ENCODE data around the gene HTD2.
"Not testable (repeated sequence)": the region's sequence is repeated elsewhere in the genome, so short reads cannot be mapped to it uniquely, and the experiment has no call there.

The HTD2 gene

DNA sequence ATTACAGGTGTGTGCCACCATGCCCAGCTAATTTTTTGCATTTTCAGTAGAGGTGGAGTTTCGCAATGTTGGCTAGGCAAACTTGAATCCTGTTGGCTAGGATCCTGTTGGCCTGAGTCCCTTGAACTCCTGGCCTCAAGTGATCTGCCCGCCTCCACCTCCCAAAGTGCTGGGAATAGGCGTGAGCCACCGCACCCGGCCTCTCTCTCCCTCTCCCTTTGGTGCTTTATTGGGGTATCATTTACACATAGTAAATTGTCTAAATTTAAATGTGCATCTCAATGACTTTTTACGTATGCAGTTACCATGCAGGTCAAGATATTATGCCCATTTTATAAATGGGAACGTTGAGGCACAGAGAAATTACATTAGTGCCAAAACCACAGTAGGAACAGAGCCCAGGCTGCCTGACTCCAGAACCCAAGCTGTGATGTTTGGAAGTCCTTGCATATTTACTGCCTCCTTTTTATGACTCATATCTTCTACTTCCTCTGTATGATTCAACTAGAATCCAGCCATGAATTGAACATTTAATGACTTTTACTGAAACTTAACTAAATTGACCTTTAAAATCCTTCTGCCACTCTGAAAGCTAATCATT is 34.3 kb upstream of the HTD2 start:
- no peak overlapping the region for H3K4me3 ChIP-seq (ENCODE audit: insufficient read depth, low read depth, low read length)
- no peaks in the 10 kb centered on the region for H3K27me3 ChIP-seq (ENCODE audit: control insufficient read depth, insufficient read depth, low read length, poor library complexity, severe bottlenecking)
- no peaks in the 10 kb centered on the region for H3K36me3 ChIP-seq (ENCODE audit: control insufficient read depth, insufficient read depth, low read length)
- H3K27ac ChIP-seq (ENCODE audit: insufficient read depth, low read depth, low read length, poor library complexity, severe bottlenecking): no peak overlapping the region
- no peaks in the 10 kb centered on the region for H3K9me3 ChIP-seq (ENCODE audit: control insufficient read depth, low read length)
- WGBS, 2 experiments: 95 to 96% methylated on average over 7 of the region's 7 CpGs
- H3K4me1 ChIP-seq (ENCODE audit: control insufficient read depth, insufficient read depth, low read length): no peaks in the 10 kb centered on the region

DNA sequence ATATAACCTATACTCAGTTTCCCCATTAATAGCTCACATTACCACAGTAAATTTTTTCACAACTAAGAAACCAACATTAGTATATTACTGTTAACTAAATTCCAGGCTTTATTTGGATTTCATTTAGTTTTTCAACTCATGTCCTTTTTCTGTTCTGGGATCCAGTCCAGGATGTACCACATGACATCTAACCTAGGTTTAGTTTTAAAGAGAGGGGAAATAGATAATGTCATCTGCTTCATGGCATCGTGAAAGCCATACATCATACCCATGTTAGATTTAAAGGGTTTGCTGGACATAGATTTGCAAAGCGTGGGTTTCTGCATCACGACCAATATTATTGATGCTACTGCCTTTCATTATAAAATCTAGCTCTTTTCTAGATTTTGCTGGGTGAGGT is 33.4 kb upstream of the HTD2 start:
- no peaks in the 10 kb centered on the region for H3K9me3 ChIP-seq (ENCODE audit: control insufficient read depth, low read length)
- H3K36me3 ChIP-seq (ENCODE audit: control insufficient read depth, insufficient read depth, low read length): no peaks in the 10 kb centered on the region
- no peaks in the 10 kb centered on the region for H3K4me1 ChIP-seq (ENCODE audit: control insufficient read depth, insufficient read depth, low read length)
- H3K27ac ChIP-seq (ENCODE audit: insufficient read depth, low read depth, low read length, poor library complexity, severe bottlenecking): no peak overlapping the region
- no peaks in the 10 kb centered on the region for H3K27me3 ChIP-seq (ENCODE audit: control insufficient read depth, insufficient read depth, low read length, poor library complexity, severe bottlenecking)
- WGBS, 2 experiments: 85 to 93% methylated on average over 3 of the region's 3 CpGs
- H3K4me3 ChIP-seq (ENCODE audit: insufficient read depth, low read depth, low read length): no peak overlapping the region

DNA sequence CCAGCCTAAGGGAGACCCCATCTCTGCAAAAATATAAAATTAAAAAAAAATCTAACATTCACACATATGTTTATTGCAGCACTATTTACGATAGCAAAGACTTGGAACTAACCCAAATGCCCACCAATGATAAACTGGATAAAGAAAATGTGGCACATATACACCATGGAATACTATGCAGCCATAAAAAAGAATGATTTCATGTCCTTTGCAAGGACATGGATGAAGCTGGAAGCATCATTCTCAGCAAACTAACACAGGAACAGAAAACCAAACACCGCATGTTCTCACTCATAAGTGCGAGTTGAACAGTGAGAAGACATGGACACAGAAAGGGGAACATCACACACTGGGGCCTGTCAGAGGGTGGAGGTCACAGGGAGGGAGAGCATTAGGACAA is 33.0 kb upstream of the HTD2 start:
- not testable (repeated sequence) for H3K4me3 ChIP-seq (ENCODE audit: insufficient read depth, low read depth, low read length); H3K27me3 ChIP-seq (ENCODE audit: control insufficient read depth, insufficient read depth, low read length, poor library complexity, severe bottlenecking); H3K36me3 ChIP-seq (ENCODE audit: control insufficient read depth, insufficient read depth, low read length); H3K27ac ChIP-seq (ENCODE audit: insufficient read depth, low read depth, low read length, poor library complexity, severe bottlenecking); H3K9me3 ChIP-seq (ENCODE audit: control insufficient read depth, low read length); H3K4me1 ChIP-seq (ENCODE audit: control insufficient read depth, insufficient read depth, low read length)
- WGBS, 2 experiments: 94 to 96% methylated on average over 3 of the region's 3 CpGs

DNA sequence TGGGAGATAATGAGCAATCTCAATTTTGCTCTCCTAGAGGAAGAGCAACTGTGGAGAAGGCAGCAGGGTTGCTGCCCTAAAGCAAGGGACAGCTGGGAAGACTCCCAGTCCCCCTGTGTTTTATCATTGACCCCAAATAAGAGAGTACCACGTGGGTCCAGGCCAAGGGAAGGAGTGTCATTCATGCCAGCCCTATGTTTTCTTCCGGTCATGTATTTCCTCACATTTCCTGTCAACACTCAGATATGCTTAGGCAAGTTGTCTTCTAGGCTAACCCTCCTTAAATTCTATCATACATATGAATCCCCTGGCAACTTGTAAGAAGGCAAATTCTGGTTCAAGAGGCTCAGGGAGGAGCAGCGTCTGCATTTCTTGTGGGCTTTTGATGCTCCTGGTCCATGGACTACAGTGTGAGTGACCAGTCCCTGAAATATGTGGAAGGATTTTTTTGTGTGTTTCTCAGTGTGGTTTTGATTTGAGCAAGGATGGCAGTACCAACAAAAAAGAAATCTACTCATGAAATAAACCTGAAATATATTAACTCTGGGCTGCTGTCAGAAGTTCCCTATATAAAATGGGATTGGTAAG is 32.2 kb upstream of the HTD2 start:
- Histone ChIP-seq H3K36me3 (ENCODE audit: control insufficient read depth, insufficient read depth, low read length) (no peaks in the 10 kb centered on the region), H3K27me3 (ENCODE audit: control insufficient read depth, insufficient read depth, low read length, poor library complexity, severe bottlenecking) (no peaks in the 10 kb centered on the region), H3K4me1 (ENCODE audit: control insufficient read depth, insufficient read depth, low read length) (no peaks in the 10 kb centered on the region), H3K9me3 (ENCODE audit: control insufficient read depth, low read length) (no peaks in the 10 kb centered on the region), H3K27ac (ENCODE audit: insufficient read depth, low read depth, low read length, poor library complexity, severe bottlenecking) (no peak overlapping the region), H3K4me3 (ENCODE audit: insufficient read depth, low read depth, low read length) (no peak overlapping the region)
- 84 to 85% methylated on average over 3 of the region's 3 CpGs for WGBS, 2 experiments

DNA sequence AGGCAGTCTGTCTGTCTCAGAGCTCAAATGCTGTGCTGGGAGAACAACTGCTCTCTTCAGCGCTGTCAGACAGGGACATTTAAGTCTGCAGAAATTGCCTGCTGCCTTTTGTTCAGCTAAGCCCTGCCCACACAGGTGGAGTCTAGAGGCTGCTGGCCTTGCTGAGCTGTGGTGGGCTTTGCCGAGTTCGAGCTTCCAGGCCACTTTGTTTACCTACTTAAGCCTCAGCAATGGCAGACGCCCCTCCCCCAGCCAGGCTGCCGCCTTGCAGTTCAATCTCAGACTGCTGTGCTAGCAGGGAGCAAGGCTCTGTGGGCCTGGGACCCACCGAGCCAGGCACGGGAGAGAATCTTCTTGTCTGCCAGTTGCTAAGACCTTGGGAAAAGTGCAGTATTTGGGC is 25.3 kb upstream of the HTD2 start:
- Histone ChIP-seq H3K36me3 (ENCODE audit: control insufficient read depth, insufficient read depth, low read length) (no peaks in the 10 kb centered on the region), H3K27me3 (ENCODE audit: control insufficient read depth, insufficient read depth, low read length, poor library complexity, severe bottlenecking) (no peaks in the 10 kb centered on the region), H3K9me3 (ENCODE audit: control insufficient read depth, low read length) (no peaks in the 10 kb centered on the region), H3K27ac (ENCODE audit: insufficient read depth, low read depth, low read length, poor library complexity, severe bottlenecking) (no peak overlapping the region), H3K4me1 (ENCODE audit: control insufficient read depth, insufficient read depth, low read length) (no peaks in the 10 kb centered on the region), H3K4me3 (ENCODE audit: insufficient read depth, low read depth, low read length) (no peak overlapping the region)
- 77 to 78% methylated on average over 7 of the region's 7 CpGs for WGBS, 2 experiments

DNA sequence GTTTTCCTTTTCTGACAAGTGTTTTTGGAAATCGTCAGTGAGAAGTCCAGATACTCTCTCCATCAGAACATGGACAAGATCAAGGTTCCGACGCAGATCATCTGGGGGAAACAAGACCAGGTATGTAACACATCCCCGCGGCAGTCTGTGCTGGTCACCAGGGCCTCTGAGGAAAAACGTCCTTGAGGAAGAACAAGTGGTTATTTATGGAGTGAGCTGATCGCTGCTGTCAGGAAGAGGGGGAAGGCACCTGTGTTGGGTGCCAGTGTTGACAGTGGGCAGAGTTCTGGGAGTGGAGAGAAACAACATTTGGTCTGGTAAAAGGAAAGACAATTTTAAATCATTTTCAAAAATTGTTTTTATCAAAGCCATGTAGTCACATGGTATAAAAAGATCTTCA is 21.0 kb upstream of the HTD2 start:
- WGBS, 2 experiments: 95 to 96% methylated on average over 7 of the region's 7 CpGs
- no peaks in the 10 kb centered on the region for H3K27me3 ChIP-seq (ENCODE audit: control insufficient read depth, insufficient read depth, low read length, poor library complexity, severe bottlenecking)
- H3K4me1 ChIP-seq (ENCODE audit: control insufficient read depth, insufficient read depth, low read length): no peaks in the 10 kb centered on the region
- H3K4me3 ChIP-seq (ENCODE audit: insufficient read depth, low read depth, low read length): no peak overlapping the region
- no peaks in the 10 kb centered on the region for H3K9me3 ChIP-seq (ENCODE audit: control insufficient read depth, low read length)
- no peak overlapping the region for H3K27ac ChIP-seq (ENCODE audit: insufficient read depth, low read depth, low read length, poor library complexity, severe bottlenecking)
- no peaks in the 10 kb centered on the region for H3K36me3 ChIP-seq (ENCODE audit: control insufficient read depth, insufficient read depth, low read length)

DNA sequence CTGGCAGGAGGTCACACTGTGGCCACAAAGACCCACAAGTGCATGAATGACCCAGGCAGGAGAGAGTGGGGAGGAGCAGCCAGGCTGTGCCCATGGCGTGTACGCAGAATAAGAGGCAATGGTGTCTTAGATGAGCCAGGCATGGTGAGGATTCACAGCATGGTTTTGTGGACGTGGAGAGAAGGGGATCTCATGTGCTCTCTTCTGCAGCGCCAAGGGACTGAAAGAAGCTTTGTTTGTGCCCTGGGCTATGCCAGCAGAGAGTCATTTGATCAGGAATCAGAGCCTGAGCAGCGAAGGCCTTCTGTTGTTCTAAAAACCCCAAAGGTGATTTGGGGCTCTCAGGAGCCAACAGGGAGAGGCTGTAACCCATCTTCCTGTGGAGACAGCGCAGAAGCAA is 19.0 kb upstream of the HTD2 start:
- no peak overlapping the region for H3K27ac ChIP-seq (ENCODE audit: insufficient read depth, low read depth, low read length, poor library complexity, severe bottlenecking)
- no peaks in the 10 kb centered on the region for H3K4me1 ChIP-seq (ENCODE audit: control insufficient read depth, insufficient read depth, low read length)
- H3K9me3 ChIP-seq (ENCODE audit: control insufficient read depth, low read length): no peaks in the 10 kb centered on the region
- H3K27me3 ChIP-seq (ENCODE audit: control insufficient read depth, insufficient read depth, low read length, poor library complexity, severe bottlenecking): no peaks in the 10 kb centered on the region
- H3K4me3 ChIP-seq (ENCODE audit: insufficient read depth, low read depth, low read length): no peak overlapping the region
- WGBS, 2 experiments: 94 to 95% methylated on average over 6 of the region's 6 CpGs
- H3K36me3 ChIP-seq (ENCODE audit: control insufficient read depth, insufficient read depth, low read length): no peaks in the 10 kb centered on the region

DNA sequence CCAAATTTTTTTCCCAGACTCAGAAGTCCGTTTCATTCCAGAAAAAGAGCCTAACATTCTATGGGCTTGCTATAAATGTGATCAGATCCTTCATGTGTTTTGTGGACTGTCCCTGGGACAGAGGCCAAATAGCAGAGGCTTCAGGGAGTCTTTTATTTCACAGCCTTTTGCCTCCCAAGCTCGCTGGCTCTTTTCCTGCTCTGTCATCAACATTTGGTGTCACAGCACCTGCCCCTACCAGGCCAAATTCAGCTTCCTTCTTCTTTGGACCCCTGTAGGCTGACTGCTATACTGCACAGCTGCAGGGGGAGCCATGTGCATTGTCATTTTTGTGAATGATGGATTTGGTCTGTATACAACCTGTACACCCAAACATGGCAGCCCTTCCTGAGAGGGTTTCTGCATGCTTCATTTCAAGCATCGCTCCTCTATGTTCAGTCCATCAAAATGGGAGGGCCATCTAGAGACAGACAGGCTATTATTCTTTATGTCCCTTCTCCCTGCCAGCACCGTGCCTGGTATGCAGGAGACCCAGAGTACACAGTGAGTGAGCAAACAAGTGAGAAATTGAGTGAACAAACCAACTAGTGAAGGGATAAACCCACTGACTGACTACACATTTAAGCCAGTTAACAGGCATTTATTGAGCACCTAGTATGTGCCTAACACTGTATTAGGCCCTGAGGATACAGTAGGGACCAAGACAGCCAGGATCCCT is 18.1 kb upstream of the HTD2 start:
- H3K4me3 ChIP-seq (ENCODE audit: insufficient read depth, low read depth, low read length): no peak overlapping the region
- H3K4me1 ChIP-seq (ENCODE audit: control insufficient read depth, insufficient read depth, low read length): no peaks in the 10 kb centered on the region
- no peaks in the 10 kb centered on the region for H3K9me3 ChIP-seq (ENCODE audit: control insufficient read depth, low read length)
- no peaks in the 10 kb centered on the region for H3K27me3 ChIP-seq (ENCODE audit: control insufficient read depth, insufficient read depth, low read length, poor library complexity, severe bottlenecking)
- 88 to 93% methylated on average over 4 of the region's 4 CpGs for WGBS, 2 experiments
- no peaks in the 10 kb centered on the region for H3K36me3 ChIP-seq (ENCODE audit: control insufficient read depth, insufficient read depth, low read length)
- H3K27ac ChIP-seq (ENCODE audit: insufficient read depth, low read depth, low read length, poor library complexity, severe bottlenecking): no peak overlapping the region

DNA sequence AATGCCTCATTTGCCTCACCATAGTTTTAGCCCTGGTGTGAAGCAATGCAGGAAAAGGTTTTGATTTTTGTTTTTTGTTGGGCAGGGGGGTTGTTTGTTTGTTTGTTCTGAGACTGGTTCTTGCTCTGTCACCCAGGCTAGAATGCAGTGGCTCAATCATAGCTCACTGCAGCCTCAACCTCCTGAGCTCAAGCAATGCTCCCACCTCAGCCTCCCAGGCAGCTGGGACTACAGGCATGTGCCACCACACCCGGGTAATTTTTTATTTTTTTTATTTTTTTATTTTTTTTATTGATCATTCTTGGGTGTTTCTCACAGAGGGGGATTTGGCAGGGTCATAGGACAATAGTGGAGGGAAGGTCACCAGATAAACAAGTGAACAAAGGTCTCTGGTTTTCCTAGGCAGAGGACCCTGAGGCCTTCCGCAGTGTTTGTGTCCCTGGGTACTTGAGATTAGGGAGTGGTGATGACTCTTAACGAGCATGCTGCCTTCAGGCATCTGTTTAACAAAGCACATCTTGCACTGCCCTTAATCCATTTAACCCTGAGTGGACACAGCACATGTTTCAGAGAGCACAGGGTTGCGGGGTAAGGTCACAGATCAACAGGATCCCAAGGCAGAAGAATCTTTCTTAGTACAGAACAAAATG is 17.2 kb upstream of the HTD2 start:
- not testable (repeated sequence) for H3K9me3 ChIP-seq (ENCODE audit: control insufficient read depth, low read length); H3K4me1 ChIP-seq (ENCODE audit: control insufficient read depth, insufficient read depth, low read length); H3K27me3 ChIP-seq (ENCODE audit: control insufficient read depth, insufficient read depth, low read length, poor library complexity, severe bottlenecking); H3K4me3 ChIP-seq (ENCODE audit: insufficient read depth, low read depth, low read length); H3K27ac ChIP-seq (ENCODE audit: insufficient read depth, low read depth, low read length, poor library complexity, severe bottlenecking); H3K36me3 ChIP-seq (ENCODE audit: control insufficient read depth, insufficient read depth, low read length)
- 89 to 92% methylated on average over 1 of the region's 4 CpGs for WGBS, 2 experiments

DNA sequence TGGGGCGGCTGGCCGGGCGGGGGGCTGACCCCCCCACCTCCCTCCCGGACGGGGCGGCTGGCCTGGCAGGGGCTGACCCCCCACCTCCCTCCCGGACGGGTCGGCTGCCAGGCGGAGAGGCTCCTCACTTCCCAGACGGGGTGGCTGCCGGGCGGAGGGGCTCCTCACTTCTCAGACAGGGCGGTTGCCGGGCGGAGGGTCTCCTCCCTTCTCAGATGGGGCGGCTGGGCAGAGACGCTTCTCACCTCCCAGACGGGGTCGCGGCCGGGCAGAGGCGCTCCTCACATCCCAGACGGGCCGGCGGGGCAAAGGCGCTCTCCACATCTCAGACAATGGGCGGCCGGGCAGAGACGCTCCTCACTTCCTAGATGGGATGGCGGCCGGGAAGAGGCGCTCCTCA is 15.9 kb upstream of the HTD2 start:
- H3K4me3 ChIP-seq (ENCODE audit: insufficient read depth, low read depth, low read length); H3K36me3 ChIP-seq (ENCODE audit: control insufficient read depth, insufficient read depth, low read length); H3K27me3 ChIP-seq (ENCODE audit: control insufficient read depth, insufficient read depth, low read length, poor library complexity, severe bottlenecking); H3K9me3 ChIP-seq (ENCODE audit: control insufficient read depth, low read length); H3K4me1 ChIP-seq (ENCODE audit: control insufficient read depth, insufficient read depth, low read length); H3K27ac ChIP-seq (ENCODE audit: insufficient read depth, low read depth, low read length, poor library complexity, severe bottlenecking): not testable (repeated sequence)
- 94 to 95% methylated on average over 20 of the region's 33 CpGs for WGBS, 2 experiments

Measured in ectodermal cell (in vitro differentiated cells).